GM12892 (cell line): ENCODE data around the gene PTPN14.

Source experiments
- POLR2A ChIP-seq: IDR thresholded peaks from 2 replicates; pipeline ENCODE4 v1.6.1; 2011; ENCODE audit warnings: low read depth, low read length, control low read depth
- POLR2AphosphoS5 ChIP-seq: IDR thresholded peaks from 2 replicates; pipeline ENCODE4 v1.6.1; 2011; ENCODE audit warnings: low read depth, low read length, control low read depth

DNA sequence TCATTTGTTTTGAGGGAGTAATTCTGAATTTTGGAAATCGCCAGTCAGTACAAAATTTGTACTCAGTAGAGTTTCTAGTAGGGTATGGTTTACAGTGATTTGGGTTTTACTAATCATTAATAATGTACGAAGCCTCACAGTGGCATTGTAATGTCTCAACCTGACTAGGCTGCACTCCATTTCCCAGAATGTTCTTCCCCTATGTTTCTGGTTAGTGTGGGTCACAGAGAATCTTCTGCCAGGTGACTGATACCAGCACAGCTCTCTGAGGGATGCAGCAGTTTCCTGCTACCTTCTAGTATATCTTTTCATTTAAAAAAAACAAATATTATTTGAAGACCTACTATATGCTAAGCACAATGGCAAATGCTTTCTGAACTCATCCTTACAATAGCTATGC lies 112.9 kb downstream of the PTPN14 start:
- TF ChIP-seq POLR2A (no peak), POLR2AphosphoS5 (no peak)
